Measurements from ENCODE around the gene B3GLCT.

DNA sequence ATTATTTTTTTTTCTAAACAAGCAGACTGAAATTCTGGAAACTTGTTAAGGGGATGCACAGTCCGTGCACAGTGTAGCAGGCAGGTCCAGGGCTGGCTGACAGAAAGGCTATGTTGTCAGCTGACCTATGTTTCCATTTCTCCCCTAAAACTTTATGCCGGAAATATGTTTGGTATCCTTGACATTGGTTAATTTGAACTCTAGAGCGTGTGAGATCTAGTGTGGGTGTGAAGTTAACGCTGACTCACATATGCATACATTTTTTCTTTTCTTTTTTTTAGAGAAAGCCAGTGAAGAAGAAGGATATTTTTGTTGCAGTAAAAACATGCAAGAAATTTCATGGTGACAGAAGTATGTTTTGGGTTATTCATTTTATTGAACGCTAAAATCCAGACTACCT, 76.6 kb downstream of the B3GLCT start:
- TF ChIP-seq TAF1 (IDR thresholded peaks at IDR 0.05; ENCODE audit: low read depth), result no peak
- no peak for TF ChIP-seq MXI1 (conservative IDR thresholded peaks at IDR 0.05; ENCODE audit: poor library complexity, severe bottlenecking)
- TF ChIP-seq, protein P1, sequence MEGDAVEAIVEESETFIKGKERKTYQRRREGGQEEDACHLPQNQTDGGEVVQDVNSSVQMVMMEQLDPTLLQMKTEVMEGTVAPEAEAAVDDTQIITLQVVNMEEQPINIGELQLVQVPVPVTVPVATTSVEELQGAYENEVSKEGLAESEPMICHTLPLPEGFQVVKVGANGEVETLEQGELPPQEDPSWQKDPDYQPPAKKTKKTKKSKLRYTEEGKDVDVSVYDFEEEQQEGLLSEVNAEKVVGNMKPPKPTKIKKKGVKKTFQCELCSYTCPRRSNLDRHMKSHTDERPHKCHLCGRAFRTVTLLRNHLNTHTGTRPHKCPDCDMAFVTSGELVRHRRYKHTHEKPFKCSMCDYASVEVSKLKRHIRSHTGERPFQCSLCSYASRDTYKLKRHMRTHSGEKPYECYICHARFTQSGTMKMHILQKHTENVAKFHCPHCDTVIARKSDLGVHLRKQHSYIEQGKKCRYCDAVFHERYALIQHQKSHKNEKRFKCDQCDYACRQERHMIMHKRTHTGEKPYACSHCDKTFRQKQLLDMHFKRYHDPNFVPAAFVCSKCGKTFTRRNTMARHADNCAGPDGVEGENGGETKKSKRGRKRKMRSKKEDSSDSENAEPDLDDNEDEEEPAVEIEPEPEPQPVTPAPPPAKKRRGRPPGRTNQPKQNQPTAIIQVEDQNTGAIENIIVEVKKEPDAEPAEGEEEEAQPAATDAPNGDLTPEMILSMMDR (IDR thresholded peaks at IDR 0.05; ENCODE audit: poor library complexity, severe bottlenecking), result no peak
- TF ChIP-seq POLR2AphosphoS5 (IDR thresholded peaks at IDR 0.05), result no peak
- TF ChIP-seq EP300 (conservative IDR thresholded peaks at IDR 0.05; ENCODE audit: poor library complexity, severe bottlenecking), result no peak
